Neural cell (in vitro differentiated cells): Measurements from ENCODE around the gene NEURL1.

Experiments
- EP300 ChIP-seq: fragments of 450-650 bp; conservative IDR thresholded peaks from 2 replicates; pipeline ENCODE4 v1.6.1; 2014; ENCODE audit warnings: antibody characterized with exemption, mild to moderate bottlenecking, moderate library complexity; ENCODE audit not compliant: poor library complexity, severe bottlenecking
- EZH2 ChIP-seq: fragments of 200-600, 300-800 bp; shearing (Covaris generic), sonication (generic); IDR thresholded peaks from 2 replicates; pipeline ENCODE4 v1.6.1; 2014; ENCODE audit warnings: antibody characterized with exemption, low read length, borderline replicate concordance, mild to moderate bottlenecking; ENCODE audit not compliant: insufficient read depth, poor library complexity, severe bottlenecking
- MXI1 ChIP-seq: fragments of 450-650 bp; conservative IDR thresholded peaks from 2 replicates; pipeline ENCODE4 v1.6.1; 2014; ENCODE audit warnings: antibody characterized with exemption, mild to moderate bottlenecking; ENCODE audit not compliant: poor library complexity, severe bottlenecking
- POLR2AphosphoS5 ChIP-seq: IDR thresholded peaks from 2 replicates; pipeline ENCODE4 v1.6.1; 2012
- RAD21 ChIP-seq: fragments of 450-650 bp; conservative IDR thresholded peaks from 2 replicates; pipeline ENCODE4 v1.6.1; 2014; ENCODE audit warnings: antibody characterized with exemption, mild to moderate bottlenecking, moderate library complexity
- TF ChIP-seq, protein P1 (sequence below): fragments of 450-650 bp; IDR thresholded peaks from 2 replicates; pipeline ENCODE4 v1.5.1; 2014; ENCODE audit warnings: antibody characterized with exemption, mild to moderate bottlenecking, moderate library complexity; ENCODE audit not compliant: poor library complexity, severe bottlenecking

DNA sequence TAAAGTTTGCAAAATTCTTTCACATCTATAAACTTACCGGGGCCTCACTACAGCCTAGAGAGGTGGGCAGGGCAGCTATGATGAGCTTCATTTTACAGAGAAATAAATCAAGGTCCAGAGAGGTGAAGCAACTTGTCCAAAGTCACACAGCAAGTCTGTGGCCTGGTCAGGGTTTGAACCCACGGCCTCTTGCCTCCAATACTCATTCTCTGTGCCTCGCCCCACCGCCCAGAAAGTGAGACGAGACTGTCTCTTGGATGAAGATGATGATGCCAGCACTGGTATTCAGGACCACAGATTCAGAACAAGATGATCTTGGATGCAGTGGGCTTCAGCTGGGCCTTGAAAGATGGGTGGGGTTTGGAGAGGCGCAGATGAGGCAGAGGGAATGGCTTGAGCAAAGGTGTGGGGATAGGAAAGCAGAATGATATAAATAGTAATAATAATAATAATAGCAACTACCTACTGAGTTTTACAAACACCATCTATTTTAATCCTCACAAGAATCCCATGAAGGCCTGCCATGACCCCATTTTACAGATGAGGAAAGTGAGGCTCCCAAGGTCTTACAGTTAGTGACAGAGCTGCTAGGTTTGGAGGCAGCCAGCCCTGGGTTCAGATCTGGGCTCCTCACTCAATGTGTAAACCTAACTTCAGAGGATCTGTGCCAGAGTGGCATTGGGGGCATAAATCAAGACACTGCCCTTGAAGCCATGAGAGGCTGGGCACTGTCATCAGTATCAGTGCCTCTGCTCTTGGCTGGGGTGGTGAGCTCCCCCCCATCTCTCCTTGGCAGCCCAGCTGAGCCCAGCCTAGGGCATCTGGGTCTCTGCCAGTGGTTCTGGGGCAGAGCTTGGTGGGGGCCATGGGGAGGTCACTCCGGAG lies 70.0 kb downstream of the NEURL1 start:
- TF ChIP-seq POLR2AphosphoS5 = no peak
- TF ChIP-seq, protein P1, sequence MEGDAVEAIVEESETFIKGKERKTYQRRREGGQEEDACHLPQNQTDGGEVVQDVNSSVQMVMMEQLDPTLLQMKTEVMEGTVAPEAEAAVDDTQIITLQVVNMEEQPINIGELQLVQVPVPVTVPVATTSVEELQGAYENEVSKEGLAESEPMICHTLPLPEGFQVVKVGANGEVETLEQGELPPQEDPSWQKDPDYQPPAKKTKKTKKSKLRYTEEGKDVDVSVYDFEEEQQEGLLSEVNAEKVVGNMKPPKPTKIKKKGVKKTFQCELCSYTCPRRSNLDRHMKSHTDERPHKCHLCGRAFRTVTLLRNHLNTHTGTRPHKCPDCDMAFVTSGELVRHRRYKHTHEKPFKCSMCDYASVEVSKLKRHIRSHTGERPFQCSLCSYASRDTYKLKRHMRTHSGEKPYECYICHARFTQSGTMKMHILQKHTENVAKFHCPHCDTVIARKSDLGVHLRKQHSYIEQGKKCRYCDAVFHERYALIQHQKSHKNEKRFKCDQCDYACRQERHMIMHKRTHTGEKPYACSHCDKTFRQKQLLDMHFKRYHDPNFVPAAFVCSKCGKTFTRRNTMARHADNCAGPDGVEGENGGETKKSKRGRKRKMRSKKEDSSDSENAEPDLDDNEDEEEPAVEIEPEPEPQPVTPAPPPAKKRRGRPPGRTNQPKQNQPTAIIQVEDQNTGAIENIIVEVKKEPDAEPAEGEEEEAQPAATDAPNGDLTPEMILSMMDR = no peak
- TF ChIP-seq MXI1 = no peak
- TF ChIP-seq EZH2 = no peak
- TF ChIP-seq RAD21 = no peak
- no peak for TF ChIP-seq EP300
